ENCODE results near the gene NUBPL. TPM values are rescaled to one million over a fixed set of nuclear protein-coding genes. Genes with fewer than 3 reads are reported as not detected.
"Not testable (repeated sequence)": the region's sequence is repeated elsewhere in the genome, so short reads cannot be mapped to it uniquely, and the experiment has no call there.

NUBPL gene
- polyA plus RNA-seq, 4 donors: 1.1 to 12.2 (median 4.6) TPM

- no peak for FAIRE-seq
- 84 to 96% (median 89%) methylated on average over 4 of the region's 4 CpGs for WGBS, 3 donors
Measured at GRCh38 chr14:31887929-31888580, 326.9 kb downstream of the NUBPL start.

GRCh38 chr14:31889297-31889696 is 328.1 kb downstream of the NUBPL start:
- WGBS, 3 donors: 78 to 86% (median 82%) methylated on average over 2 of the region's 2 CpGs
- Histone ChIP-seq H3K36me3 (ENCODE audit: control insufficient read depth in 3 of 3, insufficient read depth in 2 of 3, low read depth in 1 of 3, low read length in 3 of 3) (no peaks in the 10 kb centered on the region), H3K27ac (ENCODE audit: low read depth in 1 of 3, low read length in 2 of 3) (no peak overlapping the region), H3K27me3 (ENCODE audit: control insufficient read depth in 3 of 3, insufficient read depth in 3 of 3, low read length in 3 of 3) (peaks cover 0 to 2% (median 0%) of the 10 kb centered on the region in 3 donors), H3K4me1 (ENCODE audit: control insufficient read depth in 3 of 3, insufficient read depth in 2 of 3, low read depth in 1 of 3, low read length in 2 of 3) (no peaks in the 10 kb centered on the region), H3K4me3 (ENCODE audit: low read depth in 1 of 3, low read length in 3 of 3) (no peak overlapping the region), H3K9me3 (ENCODE audit: control insufficient read depth in 2 of 2, insufficient read depth in 1 of 2, low read depth in 1 of 2, low read length in 1 of 2) (no peaks in the 10 kb centered on the region)
- no peak for DNase-seq
- no peak for FAIRE-seq

More at GRCh38 chr14:31887929-31888580, 326.9 kb downstream of the NUBPL start:
- H3K4me3 ChIP-seq (ENCODE audit: low read depth in 1 of 3, low read length in 3 of 3): no peak overlapping the region
- H3K27me3 ChIP-seq (ENCODE audit: control insufficient read depth in 3 of 3, insufficient read depth in 3 of 3, low read length in 3 of 3): peaks cover 0 to 2% (median 0%) of the 10 kb centered on the region in 3 donors
- DNase-seq: no peak
- no peaks in the 10 kb centered on the region for H3K9me3 ChIP-seq (ENCODE audit: control insufficient read depth in 2 of 2, insufficient read depth in 1 of 2, low read depth in 1 of 2, low read length in 1 of 2)
- H3K27ac ChIP-seq (ENCODE audit: low read depth in 1 of 3, low read length in 2 of 3): no peak overlapping the region
- no peaks in the 10 kb centered on the region for H3K4me1 ChIP-seq (ENCODE audit: control insufficient read depth in 3 of 3, insufficient read depth in 2 of 3, low read depth in 1 of 3, low read length in 2 of 3)
- no peaks in the 10 kb centered on the region for H3K36me3 ChIP-seq (ENCODE audit: control insufficient read depth in 3 of 3, insufficient read depth in 2 of 3, low read depth in 1 of 3, low read length in 3 of 3)

- not testable (repeated sequence) for H3K4me1 ChIP-seq (ENCODE audit: control insufficient read depth in 3 of 3, insufficient read depth in 2 of 3, low read depth in 1 of 3, low read length in 2 of 3); H3K9me3 ChIP-seq (ENCODE audit: control insufficient read depth in 2 of 2, insufficient read depth in 1 of 2, low read depth in 1 of 2, low read length in 1 of 2); H3K27me3 ChIP-seq (ENCODE audit: control insufficient read depth in 3 of 3, insufficient read depth in 3 of 3, low read length in 3 of 3); H3K4me3 ChIP-seq (ENCODE audit: low read depth in 1 of 3, low read length in 3 of 3); H3K36me3 ChIP-seq (ENCODE audit: control insufficient read depth in 3 of 3, insufficient read depth in 2 of 3, low read depth in 1 of 3, low read length in 3 of 3); FAIRE-seq; DNase-seq; H3K27ac ChIP-seq (ENCODE audit: low read depth in 1 of 3, low read length in 2 of 3)
- 97 to 98% (median 98%) methylated on average over 4 of the region's 4 CpGs for WGBS, 3 donors
Measured at GRCh38 chr14:31890202-31890601, 329.0 kb downstream of the NUBPL start.

GRCh38 chr14:31893221-31893757 is 332.1 kb downstream of the NUBPL start:
- H3K27ac ChIP-seq (ENCODE audit: low read depth in 1 of 3, low read length in 2 of 3): peak overlapping the region in 1 of 3 donors; percentile 5
- no peaks in the 10 kb centered on the region for H3K27me3 ChIP-seq (ENCODE audit: control insufficient read depth in 3 of 3, insufficient read depth in 3 of 3, low read length in 3 of 3)
- no peak for FAIRE-seq
- 69 to 71% (median 70%) methylated on average over 5 of the region's 5 CpGs for WGBS, 3 donors
- no peak for DNase-seq
- H3K4me3 ChIP-seq (ENCODE audit: low read depth in 1 of 3, low read length in 3 of 3): no peak overlapping the region
- H3K4me1 ChIP-seq (ENCODE audit: control insufficient read depth in 3 of 3, insufficient read depth in 2 of 3, low read depth in 1 of 3, low read length in 2 of 3): no peaks in the 10 kb centered on the region
- H3K9me3 ChIP-seq (ENCODE audit: control insufficient read depth in 2 of 2, insufficient read depth in 1 of 2, low read depth in 1 of 2, low read length in 1 of 2): no peaks in the 10 kb centered on the region
- no peaks in the 10 kb centered on the region for H3K36me3 ChIP-seq (ENCODE audit: control insufficient read depth in 3 of 3, insufficient read depth in 2 of 3, low read depth in 1 of 3, low read length in 3 of 3)

GRCh38 chr14:31894351-31894750 is 333.1 kb downstream of the NUBPL start:
- Histone ChIP-seq H3K27ac (ENCODE audit: low read depth in 1 of 3, low read length in 2 of 3) (no peak overlapping the region), H3K27me3 (ENCODE audit: control insufficient read depth in 3 of 3, insufficient read depth in 3 of 3, low read length in 3 of 3) (no peaks in the 10 kb centered on the region), H3K4me3 (ENCODE audit: low read depth in 1 of 3, low read length in 3 of 3) (no peak overlapping the region), H3K4me1 (ENCODE audit: control insufficient read depth in 3 of 3, insufficient read depth in 2 of 3, low read depth in 1 of 3, low read length in 2 of 3) (no peaks in the 10 kb centered on the region), H3K9me3 (ENCODE audit: control insufficient read depth in 2 of 2, insufficient read depth in 1 of 2, low read depth in 1 of 2, low read length in 1 of 2) (no peaks in the 10 kb centered on the region), H3K36me3 (ENCODE audit: control insufficient read depth in 3 of 3, insufficient read depth in 2 of 3, low read depth in 1 of 3, low read length in 3 of 3) (no peaks in the 10 kb centered on the region)
- WGBS, 3 donors: 64 to 84% (median 76%) methylated on average over 3 of the region's 3 CpGs
- FAIRE-seq (no peak), DNase-seq (no peak)

GRCh38 chr14:31895206-31895605 is 334.0 kb downstream of the NUBPL start:
- H3K4me1 ChIP-seq (ENCODE audit: control insufficient read depth in 3 of 3, insufficient read depth in 2 of 3, low read depth in 1 of 3, low read length in 2 of 3): no peaks in the 10 kb centered on the region
- DNase-seq (no peak), FAIRE-seq (no peak)
- H3K9me3 ChIP-seq (ENCODE audit: control insufficient read depth in 2 of 2, insufficient read depth in 1 of 2, low read depth in 1 of 2, low read length in 1 of 2): no peaks in the 10 kb centered on the region
- no peaks in the 10 kb centered on the region for H3K27me3 ChIP-seq (ENCODE audit: control insufficient read depth in 3 of 3, insufficient read depth in 3 of 3, low read length in 3 of 3)
- WGBS, 3 donors: 70 to 76% (median 72%) methylated on average over 2 of the region's 2 CpGs
- no peaks in the 10 kb centered on the region for H3K36me3 ChIP-seq (ENCODE audit: control insufficient read depth in 3 of 3, insufficient read depth in 2 of 3, low read depth in 1 of 3, low read length in 3 of 3)
- H3K27ac ChIP-seq (ENCODE audit: low read depth in 1 of 3, low read length in 2 of 3): no peak overlapping the region
- no peak overlapping the region for H3K4me3 ChIP-seq (ENCODE audit: low read depth in 1 of 3, low read length in 3 of 3)

GRCh38 chr14:31895646-31896045 is 334.4 kb downstream of the NUBPL start:
- H3K9me3 ChIP-seq (ENCODE audit: control insufficient read depth in 2 of 2, insufficient read depth in 1 of 2, low read depth in 1 of 2, low read length in 1 of 2): no peaks in the 10 kb centered on the region
- H3K36me3 ChIP-seq (ENCODE audit: control insufficient read depth in 3 of 3, insufficient read depth in 2 of 3, low read depth in 1 of 3, low read length in 3 of 3): no peaks in the 10 kb centered on the region
- no peaks in the 10 kb centered on the region for H3K4me1 ChIP-seq (ENCODE audit: control insufficient read depth in 3 of 3, insufficient read depth in 2 of 3, low read depth in 1 of 3, low read length in 2 of 3)
- FAIRE-seq: no peak
- H3K27ac ChIP-seq (ENCODE audit: low read depth in 1 of 3, low read length in 2 of 3): no peak overlapping the region
- no peaks in the 10 kb centered on the region for H3K27me3 ChIP-seq (ENCODE audit: control insufficient read depth in 3 of 3, insufficient read depth in 3 of 3, low read length in 3 of 3)
- WGBS, 3 donors: 64 to 85% (median 74%) methylated on average over 2 of the region's 2 CpGs
- no peak for DNase-seq
- H3K4me3 ChIP-seq (ENCODE audit: low read depth in 1 of 3, low read length in 3 of 3): no peak overlapping the region

- WGBS, 3 donors: 80 to 88% (median 80%) methylated on average over 4 of the region's 4 CpGs
- no peak overlapping the region for H3K4me3 ChIP-seq (ENCODE audit: low read depth in 1 of 3, low read length in 3 of 3)
- DNase-seq (no peak), FAIRE-seq (no peak)
- no peaks in the 10 kb centered on the region for H3K36me3 ChIP-seq (ENCODE audit: control insufficient read depth in 3 of 3, insufficient read depth in 2 of 3, low read depth in 1 of 3, low read length in 3 of 3)
- H3K27ac ChIP-seq (ENCODE audit: low read depth in 1 of 3, low read length in 2 of 3): no peak overlapping the region
- H3K9me3 ChIP-seq (ENCODE audit: control insufficient read depth in 2 of 2, insufficient read depth in 1 of 2, low read depth in 1 of 2, low read length in 1 of 2): no peaks in the 10 kb centered on the region
- no peaks in the 10 kb centered on the region for H3K27me3 ChIP-seq (ENCODE audit: control insufficient read depth in 3 of 3, insufficient read depth in 3 of 3, low read length in 3 of 3)
- H3K4me1 ChIP-seq (ENCODE audit: control insufficient read depth in 3 of 3, insufficient read depth in 2 of 3, low read depth in 1 of 3, low read length in 2 of 3): peaks cover 0 to 8% (median 0%) of the 10 kb centered on the region in 3 donors
Measured at GRCh38 chr14:31897581-31898186, 336.5 kb downstream of the NUBPL start.

Measured in small intestine (tissue), 7 donors.